Measurements from ENCODE around the gene FBXO34.

Gene FBXO34

GRCh38 chr14:55387121-55387520, 115.9 kb downstream of the FBXO34 start:
- no peak overlapping the region for H2BK120ac ChIP-seq (ENCODE audit: insufficient read depth, low read length, poor library complexity)
- no CpG with 5 or more reads among the region's 4 CpGs for WGBS (ENCODE audit: extremely low coverage, insufficient coverage, insufficient read length)
- peaks cover 4 to 9% of the 10 kb centered on the region in 2 experiments for H3K36me3 ChIP-seq (ENCODE audit: control insufficient read depth in 1 of 2, insufficient read depth in 2 of 2, low read length in 2 of 2)
- H3K9ac ChIP-seq (ENCODE audit: low read length) = no peak overlapping the region
- H3K18ac ChIP-seq (ENCODE audit: low read length) = no peak overlapping the region
- H2AK5ac ChIP-seq (ENCODE audit: low read length) = no peak overlapping the region
- H3K27ac ChIP-seq (ENCODE audit: low read depth, low read length) = no peak overlapping the region
- H3K14ac ChIP-seq (ENCODE audit: low read length) = no peak overlapping the region
- no peaks in the 10 kb centered on the region for H3K79me1 ChIP-seq (ENCODE audit: low read length)
- H2BK12ac ChIP-seq (ENCODE audit: low read length) = no peak overlapping the region
- H3K9me3 ChIP-seq (ENCODE audit: insufficient read depth, low read depth, low read length) = no peaks in the 10 kb centered on the region
- no peak for DNase-seq
- no peak overlapping the region for H4K12ac ChIP-seq (ENCODE audit: low read depth, low read length)
- H2BK5ac ChIP-seq (ENCODE audit: low read depth, low read length, poor library complexity) = no peak overlapping the region
- no peak overlapping the region for H3K23ac ChIP-seq (ENCODE audit: low read length)
- no peaks in the 10 kb centered on the region for H3K4me1 ChIP-seq (ENCODE audit: control insufficient read depth in 1 of 2, insufficient read depth in 2 of 2, low read length in 2 of 2)
- no peak overlapping the region for H3K4me2 ChIP-seq (ENCODE audit: low read length)
- no peaks in the 10 kb centered on the region for H3K79me2 ChIP-seq (ENCODE audit: control insufficient read depth, insufficient read depth, low read length, poor library complexity)
- H3K4me3 ChIP-seq (ENCODE audit: low read depth, low read length) = no peak overlapping the region
- no peak overlapping the region for H4K91ac ChIP-seq (ENCODE audit: low read depth, low read length)
- H4K8ac ChIP-seq (ENCODE audit: low read depth, low read length) = no peak overlapping the region
- H2AFZ ChIP-seq (ENCODE audit: insufficient read depth, low read length, poor library complexity) = no peak overlapping the region
- no peak overlapping the region for H3K4ac ChIP-seq (ENCODE audit: low read depth, low read length)
- no peaks in the 10 kb centered on the region for H3K27me3 ChIP-seq (ENCODE audit: insufficient read depth, low read length)

- Histone ChIP-seq H4K91ac (ENCODE audit: low read depth, low read length) (no peak overlapping the region), H2BK12ac (ENCODE audit: low read length) (no peak overlapping the region), H3K18ac (ENCODE audit: low read length) (no peak overlapping the region), H3K79me1 (ENCODE audit: low read length) (no peaks in the 10 kb centered on the region), H2AK5ac (ENCODE audit: low read length) (no peak overlapping the region), H3K36me3 (ENCODE audit: control insufficient read depth in 1 of 2, insufficient read depth in 2 of 2, low read length in 2 of 2) (peaks cover 4 to 9% of the 10 kb centered on the region in 2 experiments), H3K9me3 (ENCODE audit: insufficient read depth, low read depth, low read length) (no peaks in the 10 kb centered on the region), H3K27ac (ENCODE audit: low read depth, low read length) (no peak overlapping the region), H4K12ac (ENCODE audit: low read depth, low read length) (no peak overlapping the region), H3K4me2 (ENCODE audit: low read length) (no peak overlapping the region), H4K8ac (ENCODE audit: low read depth, low read length) (no peak overlapping the region), H3K27me3 (ENCODE audit: insufficient read depth, low read length) (no peaks in the 10 kb centered on the region), H3K9ac (ENCODE audit: low read length) (no peak overlapping the region), H3K4me3 (ENCODE audit: low read depth, low read length) (no peak overlapping the region), H2BK5ac (ENCODE audit: low read depth, low read length, poor library complexity) (no peak overlapping the region), H2BK120ac (ENCODE audit: insufficient read depth, low read length, poor library complexity) (no peak overlapping the region), H2AFZ (ENCODE audit: insufficient read depth, low read length, poor library complexity) (no peak overlapping the region), H3K14ac (ENCODE audit: low read length) (no peak overlapping the region), H3K23ac (ENCODE audit: low read length) (no peak overlapping the region), H3K79me2 (ENCODE audit: control insufficient read depth, insufficient read depth, low read length, poor library complexity) (no peaks in the 10 kb centered on the region), H3K4ac (ENCODE audit: low read depth, low read length) (no peak overlapping the region), H3K4me1 (ENCODE audit: control insufficient read depth in 1 of 2, insufficient read depth in 2 of 2, low read length in 2 of 2) (no peaks in the 10 kb centered on the region)
- DNase-seq = no peak
Observed at GRCh38 chr14:55388160-55388559, 116.9 kb downstream of the FBXO34 start.

DNA sequence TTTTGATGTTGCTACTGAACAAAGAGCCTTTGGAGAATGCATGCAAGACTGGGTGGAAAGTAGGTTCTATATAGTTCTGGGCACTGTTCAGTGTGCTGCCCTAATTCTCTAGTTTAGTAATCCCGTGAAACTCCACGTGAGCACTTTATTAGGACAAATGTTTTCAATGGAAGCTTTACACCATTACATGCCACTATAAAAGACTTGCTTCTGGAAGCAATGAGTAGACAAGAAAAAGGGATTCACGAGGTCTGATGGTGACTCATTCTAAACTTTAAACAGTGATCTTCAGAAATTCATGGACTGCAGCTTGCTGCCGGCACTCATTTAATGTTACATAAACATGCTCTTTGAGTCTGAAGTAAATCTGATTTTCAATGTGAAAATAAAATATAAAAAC, 118.1 kb downstream of the FBXO34 start:
- no peak for DNase-seq
- no peaks in the 10 kb centered on the region for H3K9me3 ChIP-seq (ENCODE audit: insufficient read depth, low read depth, low read length)
- no peak overlapping the region for H2AK5ac ChIP-seq (ENCODE audit: low read length)
- H3K4me1 ChIP-seq (ENCODE audit: control insufficient read depth in 1 of 2, insufficient read depth in 2 of 2, low read length in 2 of 2) = no peaks in the 10 kb centered on the region
- H3K27ac ChIP-seq (ENCODE audit: low read depth, low read length) = no peak overlapping the region
- H4K12ac ChIP-seq (ENCODE audit: low read depth, low read length) = no peak overlapping the region
- no peak overlapping the region for H2BK5ac ChIP-seq (ENCODE audit: low read depth, low read length, poor library complexity)
- H3K4me3 ChIP-seq (ENCODE audit: low read depth, low read length) = no peak overlapping the region
- H3K79me1 ChIP-seq (ENCODE audit: low read length) = no peaks in the 10 kb centered on the region
- no peak overlapping the region for H3K18ac ChIP-seq (ENCODE audit: low read length)
- H3K14ac ChIP-seq (ENCODE audit: low read length) = no peak overlapping the region
- H3K4ac ChIP-seq (ENCODE audit: low read depth, low read length) = no peak overlapping the region
- H4K91ac ChIP-seq (ENCODE audit: low read depth, low read length) = no peak overlapping the region
- H2BK12ac ChIP-seq (ENCODE audit: low read length) = no peak overlapping the region
- no peak overlapping the region for H3K9ac ChIP-seq (ENCODE audit: low read length)
- H3K27me3 ChIP-seq (ENCODE audit: insufficient read depth, low read length) = no peaks in the 10 kb centered on the region
- no peak overlapping the region for H4K8ac ChIP-seq (ENCODE audit: low read depth, low read length)
- no peak overlapping the region for H3K4me2 ChIP-seq (ENCODE audit: low read length)
- no peak overlapping the region for H2BK120ac ChIP-seq (ENCODE audit: insufficient read depth, low read length, poor library complexity)
- no CpG with 5 or more reads among the region's 4 CpGs for WGBS (ENCODE audit: extremely low coverage, insufficient coverage, insufficient read length)
- H2AFZ ChIP-seq (ENCODE audit: insufficient read depth, low read length, poor library complexity) = no peak overlapping the region
- H3K23ac ChIP-seq (ENCODE audit: low read length) = no peak overlapping the region
- H3K79me2 ChIP-seq (ENCODE audit: control insufficient read depth, insufficient read depth, low read length, poor library complexity) = no peaks in the 10 kb centered on the region
- H3K36me3 ChIP-seq (ENCODE audit: control insufficient read depth in 1 of 2, insufficient read depth in 2 of 2, low read length in 2 of 2) = peaks cover 4 to 7% of the 10 kb centered on the region in 2 experiments

GRCh38 chr14:55398679-55399078, 127.5 kb downstream of the FBXO34 start:
- Histone ChIP-seq H3K4me1 (ENCODE audit: control insufficient read depth in 1 of 2, insufficient read depth in 2 of 2, low read length in 2 of 2) (no peaks in the 10 kb centered on the region), H3K9ac (ENCODE audit: low read length) (no peak overlapping the region), H2BK120ac (ENCODE audit: insufficient read depth, low read length, poor library complexity) (no peak overlapping the region), H2AK5ac (ENCODE audit: low read length) (no peak overlapping the region), H3K79me1 (ENCODE audit: low read length) (no peaks in the 10 kb centered on the region), H4K8ac (ENCODE audit: low read depth, low read length) (no peak overlapping the region), H3K23ac (ENCODE audit: low read length) (no peak overlapping the region), H3K14ac (ENCODE audit: low read length) (no peak overlapping the region), H2AFZ (ENCODE audit: insufficient read depth, low read length, poor library complexity) (no peak overlapping the region), H4K12ac (ENCODE audit: low read depth, low read length) (no peak overlapping the region), H3K27me3 (ENCODE audit: insufficient read depth, low read length) (no peaks in the 10 kb centered on the region), H3K18ac (ENCODE audit: low read length) (no peak overlapping the region), H2BK12ac (ENCODE audit: low read length) (no peak overlapping the region), H4K91ac (ENCODE audit: low read depth, low read length) (no peak overlapping the region), H3K36me3 (ENCODE audit: control insufficient read depth in 1 of 2, insufficient read depth in 2 of 2, low read length in 2 of 2) (no peaks in the 10 kb centered on the region), H3K4ac (ENCODE audit: low read depth, low read length) (no peak overlapping the region), H3K79me2 (ENCODE audit: control insufficient read depth, insufficient read depth, low read length, poor library complexity) (no peaks in the 10 kb centered on the region), H3K9me3 (ENCODE audit: insufficient read depth, low read depth, low read length) (peaks cover 2% of the 10 kb centered on the region), H3K4me2 (ENCODE audit: low read length) (no peak overlapping the region), H3K4me3 (ENCODE audit: low read depth, low read length) (no peak overlapping the region), H3K27ac (ENCODE audit: low read depth, low read length) (no peak overlapping the region), H2BK5ac (ENCODE audit: low read depth, low read length, poor library complexity) (no peak overlapping the region)
- no CpG with 5 or more reads among the region's 5 CpGs for WGBS (ENCODE audit: extremely low coverage, insufficient coverage, insufficient read length)
- DNase-seq = peak; percentile 46 to 72

Measured in trophoblast cell (in vitro differentiated cells and primary cell).